GM23338 (cell line): ENCODE measurements around the gene PAQR8.

Experiments used
- CREB1 ChIP-seq: fragments of 250-450 bp; sonication (Bioruptor Pico); IDR thresholded peaks from 2 replicates; pipeline ENCODE4 v1.5.0; 2020; ENCODE audit warnings: low read depth, mild to moderate bottlenecking, moderate library complexity
- EZH2 ChIP-seq: fragments of 200-600 bp; sonication (generic); IDR thresholded peaks from one replicate; pipeline ENCODE4 v1.8.0; 2017; ENCODE audit warnings: antibody characterized with exemption, mild to moderate bottlenecking, low read depth; ENCODE audit not compliant: unreplicated experiment
- EZH2phosphoT487 ChIP-seq: fragments of 200-600 bp; sonication (generic); IDR thresholded peaks from one replicate; pipeline ENCODE4 v1.8.1; 2018; ENCODE audit warnings: antibody characterized with exemption; ENCODE audit not compliant: unreplicated experiment
- JUNB ChIP-seq: IDR thresholded peaks from one replicate; pipeline ENCODE4 v1.6.1; 2016; ENCODE audit warnings: antibody characterized with exemption; ENCODE audit not compliant: unreplicated experiment
- NANOG ChIP-seq: IDR thresholded peaks from 2 replicates; pipeline ENCODE4 v1.6.1; 2016; ENCODE audit warnings: antibody characterized with exemption, borderline replicate concordance
- POLR2AphosphoS5 ChIP-seq: IDR thresholded peaks from 2 replicates; pipeline ENCODE4 v1.6.1; 2016; ENCODE audit warnings: antibody characterized with exemption, low read depth
- ZNF114 ChIP-seq: fragments of 250-450 bp; sonication (Bioruptor Pico); IDR thresholded peaks from 2 replicates; pipeline ENCODE4 v1.5.0; 2020; ENCODE audit warnings: mild to moderate bottlenecking, moderate library complexity
- TF ChIP-seq, protein P1 (sequence below), 2 experiments: fragments of 200-600 bp in 1 of 2; sonication (generic) in 1 of 2; conservative IDR thresholded peaks; 2 replicates each; pipeline versions ENCODE4 v1.5.1 to v1.6.1; 2016 to 2017; ENCODE audit warnings: antibody characterized with exemption in 2 of 2, low read depth in 2 of 2, mild to moderate bottlenecking in 2 of 2, moderate library complexity in 1 of 2
- TF ChIP-seq, protein P2 (sequence below): IDR thresholded peaks from one replicate; pipeline ENCODE4 v1.6.1; 2018; ENCODE audit warnings: antibody characterized with exemption; ENCODE audit not compliant: unreplicated experiment
- TF ChIP-seq, protein P3 (sequence below): IDR thresholded peaks from 2 replicates; pipeline ENCODE4 v1.6.1; 2016; ENCODE audit warnings: antibody characterized with exemption

DNA sequence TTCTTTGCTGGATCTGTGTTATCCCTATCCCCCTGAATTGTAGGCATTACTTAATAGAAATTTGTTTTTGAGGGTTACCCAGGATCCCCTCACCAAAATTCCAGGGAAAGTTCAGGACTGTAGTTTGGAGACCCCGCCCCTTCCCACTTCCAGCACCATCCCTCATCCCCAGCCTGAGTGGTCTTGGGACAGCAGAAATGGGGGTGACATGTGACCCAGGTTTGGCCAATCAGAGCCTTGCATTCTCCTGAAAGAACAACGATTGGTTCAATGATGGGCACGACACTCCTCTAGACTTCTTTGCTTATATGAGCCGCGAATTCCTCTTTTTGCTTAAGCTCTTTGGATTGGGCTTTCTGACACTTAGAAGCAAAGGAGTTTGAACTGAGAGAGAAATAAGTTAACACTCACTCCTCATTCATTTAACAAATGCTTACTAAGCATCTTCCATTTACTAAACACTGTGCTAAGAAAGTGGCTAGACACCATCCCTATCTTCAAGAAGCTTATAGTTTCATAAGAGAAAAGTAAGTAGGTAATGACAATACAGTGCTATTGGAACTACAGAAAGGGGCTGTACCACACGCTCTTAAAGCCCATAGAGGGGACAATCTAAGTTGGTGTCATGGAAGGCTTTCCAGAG is 24.9 kb upstream of the PAQR8 start:
- TF ChIP-seq EZH2 (no peak), POLR2AphosphoS5 (no peak), CREB1 (CRISPR knock-in tag) (no peak), ZNF114 (CRISPR knock-in tag) (no peak), NANOG (no peak), EZH2phosphoT487 (no peak), JUNB (no peak)
- TF ChIP-seq, protein P1, sequence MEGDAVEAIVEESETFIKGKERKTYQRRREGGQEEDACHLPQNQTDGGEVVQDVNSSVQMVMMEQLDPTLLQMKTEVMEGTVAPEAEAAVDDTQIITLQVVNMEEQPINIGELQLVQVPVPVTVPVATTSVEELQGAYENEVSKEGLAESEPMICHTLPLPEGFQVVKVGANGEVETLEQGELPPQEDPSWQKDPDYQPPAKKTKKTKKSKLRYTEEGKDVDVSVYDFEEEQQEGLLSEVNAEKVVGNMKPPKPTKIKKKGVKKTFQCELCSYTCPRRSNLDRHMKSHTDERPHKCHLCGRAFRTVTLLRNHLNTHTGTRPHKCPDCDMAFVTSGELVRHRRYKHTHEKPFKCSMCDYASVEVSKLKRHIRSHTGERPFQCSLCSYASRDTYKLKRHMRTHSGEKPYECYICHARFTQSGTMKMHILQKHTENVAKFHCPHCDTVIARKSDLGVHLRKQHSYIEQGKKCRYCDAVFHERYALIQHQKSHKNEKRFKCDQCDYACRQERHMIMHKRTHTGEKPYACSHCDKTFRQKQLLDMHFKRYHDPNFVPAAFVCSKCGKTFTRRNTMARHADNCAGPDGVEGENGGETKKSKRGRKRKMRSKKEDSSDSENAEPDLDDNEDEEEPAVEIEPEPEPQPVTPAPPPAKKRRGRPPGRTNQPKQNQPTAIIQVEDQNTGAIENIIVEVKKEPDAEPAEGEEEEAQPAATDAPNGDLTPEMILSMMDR (conservative IDR thresholded peaks at IDR 0.05; ENCODE audit: low read depth in 2 of 2): no peak
- TF ChIP-seq, protein P2, sequence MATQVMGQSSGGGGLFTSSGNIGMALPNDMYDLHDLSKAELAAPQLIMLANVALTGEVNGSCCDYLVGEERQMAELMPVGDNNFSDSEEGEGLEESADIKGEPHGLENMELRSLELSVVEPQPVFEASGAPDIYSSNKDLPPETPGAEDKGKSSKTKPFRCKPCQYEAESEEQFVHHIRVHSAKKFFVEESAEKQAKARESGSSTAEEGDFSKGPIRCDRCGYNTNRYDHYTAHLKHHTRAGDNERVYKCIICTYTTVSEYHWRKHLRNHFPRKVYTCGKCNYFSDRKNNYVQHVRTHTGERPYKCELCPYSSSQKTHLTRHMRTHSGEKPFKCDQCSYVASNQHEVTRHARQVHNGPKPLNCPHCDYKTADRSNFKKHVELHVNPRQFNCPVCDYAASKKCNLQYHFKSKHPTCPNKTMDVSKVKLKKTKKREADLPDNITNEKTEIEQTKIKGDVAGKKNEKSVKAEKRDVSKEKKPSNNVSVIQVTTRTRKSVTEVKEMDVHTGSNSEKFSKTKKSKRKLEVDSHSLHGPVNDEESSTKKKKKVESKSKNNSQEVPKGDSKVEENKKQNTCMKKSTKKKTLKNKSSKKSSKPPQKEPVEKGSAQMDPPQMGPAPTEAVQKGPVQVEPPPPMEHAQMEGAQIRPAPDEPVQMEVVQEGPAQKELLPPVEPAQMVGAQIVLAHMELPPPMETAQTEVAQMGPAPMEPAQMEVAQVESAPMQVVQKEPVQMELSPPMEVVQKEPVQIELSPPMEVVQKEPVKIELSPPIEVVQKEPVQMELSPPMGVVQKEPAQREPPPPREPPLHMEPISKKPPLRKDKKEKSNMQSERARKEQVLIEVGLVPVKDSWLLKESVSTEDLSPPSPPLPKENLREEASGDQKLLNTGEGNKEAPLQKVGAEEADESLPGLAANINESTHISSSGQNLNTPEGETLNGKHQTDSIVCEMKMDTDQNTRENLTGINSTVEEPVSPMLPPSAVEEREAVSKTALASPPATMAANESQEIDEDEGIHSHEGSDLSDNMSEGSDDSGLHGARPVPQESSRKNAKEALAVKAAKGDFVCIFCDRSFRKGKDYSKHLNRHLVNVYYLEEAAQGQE: no peak
- TF ChIP-seq, protein P3, sequence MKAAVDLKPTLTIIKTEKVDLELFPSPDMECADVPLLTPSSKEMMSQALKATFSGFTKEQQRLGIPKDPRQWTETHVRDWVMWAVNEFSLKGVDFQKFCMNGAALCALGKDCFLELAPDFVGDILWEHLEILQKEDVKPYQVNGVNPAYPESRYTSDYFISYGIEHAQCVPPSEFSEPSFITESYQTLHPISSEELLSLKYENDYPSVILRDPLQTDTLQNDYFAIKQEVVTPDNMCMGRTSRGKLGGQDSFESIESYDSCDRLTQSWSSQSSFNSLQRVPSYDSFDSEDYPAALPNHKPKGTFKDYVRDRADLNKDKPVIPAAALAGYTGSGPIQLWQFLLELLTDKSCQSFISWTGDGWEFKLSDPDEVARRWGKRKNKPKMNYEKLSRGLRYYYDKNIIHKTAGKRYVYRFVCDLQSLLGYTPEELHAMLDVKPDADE: no peak
